Naive thymus-derived CD8-positive, alpha-beta T cell (primary cell): ENCODE results near the gene TM9SF2. TPM values are rescaled to one million over a fixed set of nuclear protein-coding genes. Genes with fewer than 3 reads are reported as not detected.
A peak's percentile ranks its signal among the peaks of the same experiment; 100 is the strongest.

Source experiments
- ATAC-seq, 2 donors: fragments of 150-1000 bp; cut with Tn5 transposase in 1 of 2; sonication (Bioruptor Pico), chemical (Tn5 transposase) in 1 of 2; 1 replicate in 1 of 2; 2 replicates in 1 of 2; pipeline ENCODE4 v1.10.0; 2021; ENCODE audit warnings: mild to moderate bottlenecking in 2 of 2, moderate library complexity in 2 of 2
- POLR2A ChIA-PET: fragments of 350-600 bp; sonication (Branson Sonifier 250); formaldehyde crosslinking; loops from one replicate; lab custom pipeline; 2021; ENCODE audit warnings: antibody characterized with exemption; lab: Charles Lee
- DNase-seq, 10 donors: peaks; one replicate each; pipeline versions ENCODE4 v3.0.0 to v3.0.0-alpha.2; 2020 to 2022
- H3K27ac Mint-ChIP-seq, 10 donors: one replicate each; pipeline ENCODE4 v1.8.0; 2020 to 2022; ENCODE audit warnings: mild to moderate bottlenecking in 10 of 10, mixed read lengths in 10 of 10, moderate library complexity in 4 of 10, inconsistent platforms in 1 of 10
- H3K27me3 Mint-ChIP-seq, 5 donors: one replicate each; pipeline ENCODE4 v1.8.0; 2021 to 2022; ENCODE audit warnings: mixed read lengths in 5 of 5
- H3K36me3 Mint-ChIP-seq, 3 donors: one replicate each; pipeline ENCODE4 v1.8.0; 2020 to 2022; ENCODE audit warnings: mixed read lengths in 3 of 3, mild to moderate bottlenecking in 2 of 3, inconsistent platforms in 1 of 3
- H3K4me1 Mint-ChIP-seq, 4 donors: one replicate each; pipeline ENCODE4 v1.8.0; 2021 to 2022; ENCODE audit warnings: mixed read lengths in 4 of 4
- H3K4me3 Mint-ChIP-seq, 10 donors: one replicate each; pipeline ENCODE4 v1.8.0; 2020 to 2022; ENCODE audit warnings: mild to moderate bottlenecking in 10 of 10, mixed read lengths in 10 of 10, moderate library complexity in 6 of 10, inconsistent platforms in 1 of 10
- H3K9me3 Mint-ChIP-seq, 9 donors: one replicate each; pipeline ENCODE4 v1.8.0; 2020 to 2022; ENCODE audit warnings: mixed read lengths in 9 of 9, mild to moderate bottlenecking in 3 of 9, inconsistent platforms in 1 of 9, moderate library complexity in 1 of 9
- polyA plus RNA-seq, 3 donors: library from polyadenylated mRNA; unstranded; fragments of 300-500 nt; fragmentation: Illumina TruSeq; gene quantifications; one replicate each; pipeline ENCODE4 v1.2.3, GENCODE V29; 2021
- total RNA-seq, 8 experiments: library from RNA in 2 of 8; stranded (reverse) in 2 of 8; gene quantifications; one replicate each; pipeline ENCODE4 v1.2.3 and lab custom pipeline; 2021 to 2026

The TM9SF2 gene
- total and polyA plus RNA-seq, 5 experiments from 2014 or later, result 41.5 to 57.4 (median 50.2) TPM

DNA sequence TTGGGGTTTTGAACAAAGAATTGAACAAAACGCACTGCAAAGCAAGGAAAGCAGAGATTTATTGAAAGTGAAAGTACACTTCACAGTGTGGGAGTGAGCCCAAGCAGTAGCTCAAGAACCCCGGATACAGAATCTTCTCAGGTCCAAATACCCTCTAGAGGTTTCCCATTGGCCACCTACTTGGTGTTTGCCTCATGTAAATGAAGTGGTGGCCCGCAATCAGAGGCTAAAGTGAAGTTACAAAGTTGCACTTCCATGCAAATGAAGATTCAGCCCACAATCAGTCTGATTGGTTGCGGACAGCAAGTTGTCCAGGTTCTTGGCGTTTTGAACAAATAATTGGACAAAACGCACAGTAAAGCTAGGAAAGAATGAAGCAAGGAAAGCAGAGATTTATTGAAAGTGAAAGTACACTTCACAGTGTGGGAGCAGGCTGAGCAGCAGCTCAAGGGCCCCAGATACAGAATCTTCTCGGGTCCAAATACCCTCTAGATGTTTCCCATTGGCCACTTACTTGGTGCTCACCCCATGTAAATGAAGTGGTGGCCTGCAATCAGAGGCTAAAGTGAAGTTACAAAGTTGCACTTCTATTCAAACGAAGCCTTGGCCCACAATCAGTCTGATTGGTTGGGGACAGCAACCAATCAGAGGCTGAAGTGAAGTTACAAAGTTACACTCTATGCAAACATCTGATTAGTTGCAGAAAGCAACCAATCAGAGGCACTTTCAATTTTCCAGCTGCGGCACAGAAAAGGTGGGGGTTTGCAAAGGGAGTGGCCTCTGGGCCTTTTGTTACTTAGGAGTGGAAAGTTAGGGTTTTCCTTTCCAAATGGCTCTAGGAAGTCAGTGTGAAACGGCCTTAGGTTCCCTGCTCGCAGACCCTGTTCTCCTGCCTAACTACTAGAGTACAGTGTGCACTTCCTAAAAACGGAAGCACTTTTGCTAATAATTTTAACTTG lies 4.8 kb upstream of the TM9SF2 start:
- H3K9me3 Mint-ChIP-seq, result peaks cover 0 to 10% (median 2%) of the 10 kb centered on the region in 9 donors
- POLR2A ChIA-PET, result interaction anchor here (0.6 to 1.4 kb wide), 3 partner anchors 8 to 140 kb away, joined by 3 read pairs; no protein-coding TSS in a partner anchor

GRCh38 chr13:99498171-99499161 lies 2.8 kb upstream of the TM9SF2 start:
- H3K4me3 Mint-ChIP-seq, result peak overlapping the region; percentile 84 to 100 (median 94)
- H3K27ac Mint-ChIP-seq, result peak overlapping the region; percentile 95 to 99 (median 97)
- POLR2A ChIA-PET, result interaction anchor here (1.0 to 1.5 kb wide), 2 partner anchors 10 to 45 kb away, joined by 3 to 5 read pairs; no protein-coding TSS in a partner anchor
- DNase-seq, result peak; percentile 89 to 98 (median 94)
- peaks cover 0 to 2% (median 0%) of the 10 kb centered on the region in 5 donors for H3K27me3 Mint-ChIP-seq
- peak; percentile 60 to 76 for ATAC-seq
- peaks cover 0 to 8% (median 4%) of the 10 kb centered on the region in 3 donors for H3K36me3 Mint-ChIP-seq
- H3K4me1 Mint-ChIP-seq, result peaks cover 42 to 90% (median 84%) of the 10 kb centered on the region in 4 donors
- peaks cover 0 to 2% (median 0%) of the 10 kb centered on the region in 9 donors for H3K9me3 Mint-ChIP-seq

More for the DNA sequence above, 4.8 kb upstream of the TM9SF2 start:
- peak overlapping the region; percentile 78 to 98 (median 94) for H3K4me3 Mint-ChIP-seq
- peaks cover 0 to 2% (median 0%) of the 10 kb centered on the region in 5 donors for H3K27me3 Mint-ChIP-seq
- peaks cover 8 to 21% (median 16%) of the 10 kb centered on the region in 3 donors for H3K36me3 Mint-ChIP-seq
- peak; percentile 44 to 47 for ATAC-seq
- H3K27ac Mint-ChIP-seq, result peak overlapping the region; percentile 95 to 99 (median 97)
- peak; percentile 32 to 87 (median 72) for DNase-seq
- peaks cover 32 to 71% (median 67%) of the 10 kb centered on the region in 4 donors for H3K4me1 Mint-ChIP-seq

DNA sequence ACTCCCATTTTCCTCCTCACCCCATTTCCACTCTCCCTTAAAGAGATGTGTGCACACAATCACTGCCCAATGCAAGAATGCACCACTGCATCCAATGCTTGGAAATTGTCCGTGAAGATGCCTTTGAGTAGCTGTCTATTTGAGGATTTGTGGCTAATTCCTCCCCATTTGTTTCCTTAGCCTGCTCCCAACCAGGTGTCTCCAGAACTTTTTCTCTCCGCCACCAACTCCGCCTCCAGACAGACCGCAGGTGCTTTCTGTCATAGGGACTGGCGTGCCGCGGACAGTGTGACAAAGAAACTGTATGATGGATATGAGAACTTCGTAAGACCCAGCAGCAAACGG lies 461 bp upstream of the TM9SF2 start:
- Mint-ChIP-seq H3K27ac (peak overlapping the region; percentile 94 to 99 (median 99)), H3K36me3 (peaks cover 0 to 9% (median 0%) of the 10 kb centered on the region in 3 donors), H3K4me1 (peaks cover 36 to 90% (median 80%) of the 10 kb centered on the region in 4 donors), H3K4me3 (peak overlapping the region; percentile 95 to 100 (median 98)), H3K27me3 (peaks cover 0 to 2% (median 0%) of the 10 kb centered on the region in 5 donors), H3K9me3 (peaks cover 0 to 2% (median 0%) of the 10 kb centered on the region in 9 donors)
- ATAC-seq, result no peak
- POLR2A ChIA-PET, result interaction anchor here (1.0 to 3.7 kb wide), 5 partner anchors 36 to 301 kb away, joined by 3 to 16 read pairs (median 4); partner anchors contain the start of gene UBAC2
- no peak for DNase-seq

GRCh38 chr13:99501848-99502301 lies 603 bp downstream of the TM9SF2 start:
- POLR2A ChIA-PET, result interaction anchor here (0.9 to 3.7 kb wide), 6 partner anchors 14 to 302 kb away, joined by 3 to 16 read pairs (median 4); partner anchors contain the start of gene UBAC2
- Mint-ChIP-seq H3K4me1 (peaks cover 33 to 90% (median 81%) of the 10 kb centered on the region in 4 donors), H3K9me3 (peaks cover 0 to 2% (median 0%) of the 10 kb centered on the region in 9 donors)

GRCh38 chr13:99505814-99506269 lies 4.6 kb downstream of the TM9SF2 start:
- Mint-ChIP-seq H3K9me3 (peaks cover 0 to 9% (median 0%) of the 10 kb centered on the region in 9 donors), H3K27ac (peak overlapping the region in 3 of 10 donors; percentile 0 to 82 (median 19)), H3K4me1 (peaks cover 34 to 90% (median 73%) of the 10 kb centered on the region in 4 donors), H3K4me3 (peak overlapping the region in 9 of 10 donors; percentile 21 to 59 (median 44)), H3K27me3 (peaks cover 0 to 2% (median 0%) of the 10 kb centered on the region in 5 donors), H3K36me3 (peaks cover 21 to 42% (median 25%) of the 10 kb centered on the region in 3 donors)
- POLR2A ChIA-PET, result no interaction called here
- DNase-seq (peak in 3 of 10 donors; percentile 32 to 47 (median 39)), ATAC-seq (no peak)

More at GRCh38 chr13:99501848-99502301, 603 bp downstream of the TM9SF2 start:
- peaks cover 0 to 2% (median 0%) of the 10 kb centered on the region in 5 donors for H3K27me3 Mint-ChIP-seq
- DNase-seq (peak in 3 of 10 donors; percentile 10 to 14 (median 10)), ATAC-seq (no peak)
- H3K27ac Mint-ChIP-seq, result peak overlapping the region; percentile 94 to 99 (median 99)
- peaks cover 0 to 10% (median 0%) of the 10 kb centered on the region in 3 donors for H3K36me3 Mint-ChIP-seq
- peak overlapping the region; percentile 95 to 100 (median 98) for H3K4me3 Mint-ChIP-seq

DNA sequence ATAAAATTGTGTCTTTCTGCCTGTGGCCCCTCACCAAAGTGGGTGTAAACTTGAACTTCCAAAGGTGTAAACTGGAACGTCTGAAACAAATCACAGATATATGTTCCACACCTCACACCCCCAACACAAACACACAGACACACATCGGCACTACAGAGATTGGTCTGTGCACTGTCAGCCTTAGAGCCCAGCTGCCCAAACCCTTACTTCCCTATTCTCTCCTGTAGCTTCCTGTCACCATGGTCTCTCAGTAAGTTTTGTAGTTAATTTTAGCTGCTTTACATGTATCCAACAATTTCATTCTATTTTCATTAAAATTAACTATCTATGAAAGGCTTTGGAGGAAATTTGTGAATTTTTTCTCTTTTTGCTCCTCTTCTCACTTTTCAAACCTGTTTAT lies 5.4 kb downstream of the TM9SF2 start:
- Mint-ChIP-seq H3K4me1 (peaks cover 37 to 90% (median 74%) of the 10 kb centered on the region in 4 donors), H3K27me3 (no peaks in the 10 kb centered on the region), H3K9me3 (peaks cover 0 to 9% (median 0%) of the 10 kb centered on the region in 9 donors), H3K36me3 (peaks cover 21 to 46% (median 29%) of the 10 kb centered on the region in 3 donors), H3K27ac (peak overlapping the region in 3 of 10 donors; percentile 33 to 82 (median 50)), H3K4me3 (peak overlapping the region in 6 of 10 donors; percentile 51 to 61 (median 54))
- ATAC-seq, result no peak
- no peak for DNase-seq
- POLR2A ChIA-PET, result no interaction called here

DNA sequence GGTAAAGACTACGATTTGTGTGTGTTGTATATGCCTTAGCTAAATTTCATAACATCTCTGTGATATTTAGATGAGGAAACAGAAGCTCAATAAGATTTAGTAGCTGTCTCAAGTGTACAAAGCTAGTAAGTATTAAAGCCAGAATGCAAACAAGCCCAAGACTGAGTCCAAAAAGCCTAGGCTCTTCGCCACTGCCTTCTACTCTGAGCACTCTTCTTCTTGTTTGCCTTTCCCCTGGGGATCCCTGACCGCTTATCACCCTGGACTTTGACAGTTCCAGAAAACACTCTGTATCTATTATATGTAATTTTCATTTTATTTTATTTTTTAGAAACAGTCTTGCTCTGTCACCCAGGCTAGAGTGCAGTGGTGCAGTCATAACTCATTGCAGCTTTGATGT lies 5.8 kb downstream of the TM9SF2 start:
- DNase-seq (no peak), ATAC-seq (no peak)
- Mint-ChIP-seq H3K4me3 (peak overlapping the region in 5 of 10 donors; percentile 1 to 61 (median 54)), H3K36me3 (peaks cover 21 to 46% (median 29%) of the 10 kb centered on the region in 3 donors), H3K9me3 (peaks cover 0 to 9% (median 0%) of the 10 kb centered on the region in 9 donors), H3K27me3 (no peaks in the 10 kb centered on the region), H3K27ac (peak overlapping the region in 3 of 10 donors; percentile 6 to 82 (median 54)), H3K4me1 (peaks cover 37 to 92% (median 77%) of the 10 kb centered on the region in 4 donors)
- POLR2A ChIA-PET, result no interaction called here

DNA sequence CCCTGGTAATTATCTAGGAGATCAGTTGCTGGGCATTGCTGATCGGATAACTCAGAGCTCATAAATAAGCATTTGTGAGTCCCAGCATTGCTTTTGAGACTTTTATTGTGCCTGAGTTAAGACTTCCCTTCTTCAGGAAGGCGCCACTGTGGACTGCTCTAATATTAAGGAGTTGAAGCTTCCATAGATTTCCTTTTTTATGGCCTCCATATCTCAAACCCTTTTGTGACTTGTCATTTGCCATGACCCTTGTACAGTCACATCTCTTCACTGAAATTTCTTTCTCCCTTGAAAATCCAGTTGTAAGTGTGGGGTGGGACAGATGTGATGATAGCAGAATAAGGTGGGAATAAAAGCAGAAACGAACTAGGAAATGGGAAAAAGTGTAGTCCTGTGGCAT lies 6.3 kb downstream of the TM9SF2 start:
- Mint-ChIP-seq H3K4me3 (peak overlapping the region in 3 of 10 donors; percentile 3 to 21 (median 9)), H3K4me1 (peaks cover 37 to 92% (median 77%) of the 10 kb centered on the region in 4 donors), H3K27ac (peak overlapping the region in 4 of 10 donors; percentile 33 to 82 (median 45)), H3K27me3 (no peaks in the 10 kb centered on the region), H3K36me3 (peaks cover 21 to 46% (median 29%) of the 10 kb centered on the region in 3 donors), H3K9me3 (peaks cover 0 to 9% (median 0%) of the 10 kb centered on the region in 9 donors)
- ATAC-seq (no peak), DNase-seq (no peak)
- POLR2A ChIA-PET, result interaction anchor here (1.3 kb wide), 1 partner anchor 8 kb away, joined by 3 read pairs; no protein-coding TSS in a partner anchor

DNA sequence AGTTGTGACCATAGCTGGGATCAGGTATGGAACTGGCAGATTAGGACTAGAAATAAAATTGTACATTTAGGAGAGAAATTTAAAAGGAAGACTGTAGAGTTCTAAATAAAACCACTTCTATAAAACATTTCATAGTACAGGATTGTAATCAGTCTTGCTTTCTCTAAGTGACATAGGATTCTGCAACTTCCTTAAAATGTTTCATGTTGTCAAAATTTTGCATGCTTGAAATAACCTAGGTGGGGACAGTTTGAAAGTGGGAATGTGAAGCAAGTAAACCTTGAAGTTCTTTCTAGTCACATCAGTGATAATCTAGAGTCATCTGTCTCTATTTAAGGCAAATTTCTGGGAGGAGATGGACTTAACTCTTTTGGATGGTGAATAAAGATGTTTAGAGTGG lies 6.7 kb downstream of the TM9SF2 start:
- POLR2A ChIA-PET, result interaction anchor here (1.3 kb wide), 1 partner anchor 9 kb away, joined by 3 read pairs; no protein-coding TSS in a partner anchor
- Mint-ChIP-seq H3K36me3 (peaks cover 21 to 46% (median 29%) of the 10 kb centered on the region in 3 donors), H3K4me3 (peak overlapping the region in 4 of 10 donors; percentile 3 to 21 (median 9)), H3K9me3 (peaks cover 0 to 9% (median 0%) of the 10 kb centered on the region in 9 donors), H3K27ac (peak overlapping the region in 4 of 10 donors; percentile 33 to 82 (median 45)), H3K4me1 (peaks cover 41 to 92% (median 77%) of the 10 kb centered on the region in 4 donors), H3K27me3 (no peaks in the 10 kb centered on the region)
- no peak for DNase-seq
- ATAC-seq, result no peak

DNA sequence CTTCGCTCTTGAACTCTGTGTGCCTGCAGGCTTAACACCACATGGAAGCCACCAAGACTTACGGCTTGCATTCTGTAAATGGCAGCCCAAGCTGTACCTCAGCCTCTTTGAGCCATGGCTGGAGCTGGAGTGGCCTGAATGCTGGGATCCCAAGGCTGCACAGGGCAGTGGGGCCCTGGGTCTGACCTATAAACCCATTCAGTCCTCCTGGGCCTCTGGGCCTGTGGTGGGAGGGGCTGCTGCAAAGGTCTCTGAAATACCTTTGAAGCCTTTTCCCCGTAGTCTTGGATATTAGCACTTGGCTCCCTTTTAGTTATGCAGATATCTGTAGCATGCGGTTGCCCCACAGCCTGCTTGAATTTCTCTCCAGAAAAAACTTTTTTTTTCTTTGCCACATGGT lies 8.2 kb downstream of the TM9SF2 start:
- POLR2A ChIA-PET, result no interaction called here

More for the DNA sequence above, 8.2 kb downstream of the TM9SF2 start:
- DNase-seq (no peak), ATAC-seq (no peak)
- H3K27ac Mint-ChIP-seq, result peak overlapping the region in 1 of 10 donors; percentile 73
- H3K9me3 Mint-ChIP-seq, result peaks cover 0 to 9% (median 0%) of the 10 kb centered on the region in 9 donors
- H3K4me3 Mint-ChIP-seq, result no peak overlapping the region
- H3K27me3 Mint-ChIP-seq, result no peaks in the 10 kb centered on the region
- H3K4me1 Mint-ChIP-seq, result peaks cover 44 to 91% (median 79%) of the 10 kb centered on the region in 4 donors
- H3K36me3 Mint-ChIP-seq, result peaks cover 21 to 39% (median 29%) of the 10 kb centered on the region in 3 donors
